Activated CD8-positive, alpha-beta memory T cell treated with anti-CD3 and anti-CD28 coated beads for 36 hours (primary cell): ENCODE data around the gene KRT12. TPM values are rescaled to one million over a fixed set of nuclear protein-coding genes. Genes with fewer than 3 reads are reported as not detected.

Experiments
- CTCF ChIA-PET: fragments of 350-600 bp; sonication (Branson Sonifier 250); formaldehyde crosslinking; loops from one replicate; lab custom pipeline; 2021; ENCODE audit warnings: antibody characterized with exemption; lab: Charles Lee
- POLR2A ChIA-PET: fragments of 350-600 bp; sonication (Branson Sonifier 250); formaldehyde crosslinking; loops from one replicate; lab custom pipeline; 2021; ENCODE audit warnings: antibody characterized with exemption; lab: Charles Lee
- total RNA-seq, 2 experiments: library from RNA; stranded (reverse); gene quantifications; one replicate each; pipeline ENCODE4 v1.2.3, GENCODE V29; 2021

Gene KRT12
- not detected for total RNA-seq

- CTCF ChIA-PET: interaction anchor here (1.3 kb wide), 1 partner anchor 10 kb away, joined by 3 read pairs; no protein-coding TSS in a partner anchor
- POLR2A ChIA-PET: no interaction called here
Measured at GRCh38 chr17:40866838-40867237, at the start of gene KRT12. Gene KRT12, minus strand, starts transcription at chr17:40867223. Its CDS starts 37 bp downstream, at chr17:40867186.

GRCh38 chr17:40916366-40916765, 49.3 kb upstream of the KRT12 start:
- ChIA-PET POLR2A (no interaction called here), CTCF (interaction anchor here (0.8 to 1.4 kb wide), 2 partner anchors 710 to 747 kb away, joined by 3 to 5 read pairs; no protein-coding TSS in a partner anchor)

GRCh38 chr17:40915721-40916256, 48.8 kb upstream of the KRT12 start:
- CTCF ChIA-PET: interaction anchor here (0.8 to 1.4 kb wide), 3 partner anchors 633 to 747 kb away, joined by 3 to 5 read pairs (median 3); no protein-coding TSS in a partner anchor
- POLR2A ChIA-PET: no interaction called here

GRCh38 chr17:40915199-40915661, 48.2 kb upstream of the KRT12 start:
- POLR2A ChIA-PET: no interaction called here
- CTCF ChIA-PET: interaction anchor here (1.1 to 1.2 kb wide), 2 partner anchors 10 to 633 kb away, joined by 3 read pairs; no protein-coding TSS in a partner anchor

GRCh38 chr17:40914075-40914855, 47.2 kb upstream of the KRT12 start:
- POLR2A ChIA-PET: no interaction called here

GRCh38 chr17:40912486-40913210, 45.6 kb upstream of the KRT12 start:
- ChIA-PET POLR2A (no interaction called here), CTCF (no interaction called here)

More at GRCh38 chr17:40914075-40914855, 47.2 kb upstream of the KRT12 start:
- CTCF ChIA-PET: interaction anchor here (1.1 to 1.2 kb wide), 2 partner anchors 10 to 634 kb away, joined by 3 read pairs; no protein-coding TSS in a partner anchor

- POLR2A ChIA-PET: no interaction called here
- CTCF ChIA-PET: interaction anchor here (0.9 to 1.9 kb wide), 2 partner anchors 12 to 753 kb away, joined by 4 to 10 read pairs; no protein-coding TSS in a partner anchor
Measured at GRCh38 chr17:40910441-40910841, 43.4 kb upstream of the KRT12 start.

- ChIA-PET POLR2A (no interaction called here), CTCF (interaction anchor here (0.9 to 1.9 kb wide), 4 partner anchors 12 to 753 kb away, joined by 4 to 10 read pairs (median 6); no protein-coding TSS in a partner anchor)
Measured at GRCh38 chr17:40909755-40910154, 42.7 kb upstream of the KRT12 start.

GRCh38 chr17:40909351-40909750, 42.3 kb upstream of the KRT12 start:
- ChIA-PET CTCF (interaction anchor here (1.7 to 1.9 kb wide), 3 partner anchors 640 to 754 kb away, joined by 5 to 10 read pairs (median 6); no protein-coding TSS in a partner anchor), POLR2A (no interaction called here)

GRCh38 chr17:40906613-40907012, 39.6 kb upstream of the KRT12 start:
- ChIA-PET CTCF (interaction anchor here (1.0 kb wide), 1 partner anchor 102 kb away, joined by 3 read pairs; no protein-coding TSS in a partner anchor), POLR2A (no interaction called here)

GRCh38 chr17:40905370-40905769, 38.3 kb upstream of the KRT12 start:
- ChIA-PET CTCF (interaction anchor here (1.3 kb wide), 1 partner anchor 9 kb away, joined by 3 read pairs; no protein-coding TSS in a partner anchor), POLR2A (no interaction called here)

GRCh38 chr17:40903129-40903847, 36.3 kb upstream of the KRT12 start:
- CTCF ChIA-PET: no interaction called here
- POLR2A ChIA-PET: interaction anchor here (1.1 kb wide), 1 partner anchor 85 kb away, joined by 3 read pairs; no protein-coding TSS in a partner anchor

GRCh38 chr17:40902498-40902897, 35.5 kb upstream of the KRT12 start:
- POLR2A ChIA-PET: interaction anchor here (1.1 kb wide), 1 partner anchor 84 kb away, joined by 3 read pairs; no protein-coding TSS in a partner anchor
- CTCF ChIA-PET: no interaction called here

GRCh38 chr17:40901981-40902474, 35.0 kb upstream of the KRT12 start:
- ChIA-PET POLR2A (interaction anchor here (1.1 kb wide), 1 partner anchor 83 kb away, joined by 3 read pairs; no protein-coding TSS in a partner anchor), CTCF (no interaction called here)

GRCh38 chr17:40900809-40901356, 33.9 kb upstream of the KRT12 start:
- CTCF ChIA-PET: no interaction called here
- POLR2A ChIA-PET: no interaction called here

- ChIA-PET POLR2A (no interaction called here), CTCF (no interaction called here)
Measured at GRCh38 chr17:40896916-40897455, 30.0 kb upstream of the KRT12 start.

GRCh38 chr17:40895106-40895730, 28.2 kb upstream of the KRT12 start:
- POLR2A ChIA-PET: no interaction called here
- CTCF ChIA-PET: no interaction called here
